T-helper 17 cell (primary cell): ENCODE results near the gene NRXN2. TPM values are rescaled to one million over a fixed set of nuclear protein-coding genes. Genes with fewer than 3 reads are reported as not detected.

Experiments used
- ATAC-seq: fragments of 150-1000 bp; cut with Tn5 transposase; 2 replicates; pipeline ENCODE4 v1.10.0; 2021; ENCODE audit warnings: mild to moderate bottlenecking, moderate library complexity
- DNase-seq, 3 donors: peaks; one replicate each; pipeline versions ENCODE4 v3.0.0 to v3.0.0-alpha.2; 2020 to 2021
- H3K9me3 ChIP-seq: one replicate; pipeline ENCODE4 v1.7.0; 2013; ENCODE audit warnings: low read length, mild to moderate bottlenecking; ENCODE audit not compliant: control insufficient read depth, poor library complexity, severe bottlenecking
- H3K27ac Mint-ChIP-seq: one replicate; pipeline ENCODE4 v1.8.0; 2022; ENCODE audit warnings: mild to moderate bottlenecking, moderate library complexity, mixed read lengths
- H3K27me3 Mint-ChIP-seq: one replicate; pipeline ENCODE4 v1.8.0; 2022; ENCODE audit warnings: mixed read lengths
- H3K36me3 Mint-ChIP-seq: one replicate; pipeline ENCODE4 v1.8.0; 2022; ENCODE audit warnings: low read depth, mixed read lengths
- H3K4me1 Mint-ChIP-seq: one replicate; pipeline ENCODE4 v1.8.0; 2022; ENCODE audit warnings: mild to moderate bottlenecking, mixed read lengths
- H3K4me3 Mint-ChIP-seq: one replicate; pipeline ENCODE4 v1.8.0; 2022; ENCODE audit warnings: mild to moderate bottlenecking, moderate library complexity, mixed read lengths
- total RNA-seq, 4 donors: library from RNA in 2 of 4; stranded (reverse) in 2 of 4; gene quantifications; one replicate each; pipeline ENCODE4 v1.2.3 and lab custom pipeline; 2022 to 2026

The NRXN2 gene
- total RNA-seq, 2 donors from 2014 or later: 0.21 to 0.32 TPM

DNA sequence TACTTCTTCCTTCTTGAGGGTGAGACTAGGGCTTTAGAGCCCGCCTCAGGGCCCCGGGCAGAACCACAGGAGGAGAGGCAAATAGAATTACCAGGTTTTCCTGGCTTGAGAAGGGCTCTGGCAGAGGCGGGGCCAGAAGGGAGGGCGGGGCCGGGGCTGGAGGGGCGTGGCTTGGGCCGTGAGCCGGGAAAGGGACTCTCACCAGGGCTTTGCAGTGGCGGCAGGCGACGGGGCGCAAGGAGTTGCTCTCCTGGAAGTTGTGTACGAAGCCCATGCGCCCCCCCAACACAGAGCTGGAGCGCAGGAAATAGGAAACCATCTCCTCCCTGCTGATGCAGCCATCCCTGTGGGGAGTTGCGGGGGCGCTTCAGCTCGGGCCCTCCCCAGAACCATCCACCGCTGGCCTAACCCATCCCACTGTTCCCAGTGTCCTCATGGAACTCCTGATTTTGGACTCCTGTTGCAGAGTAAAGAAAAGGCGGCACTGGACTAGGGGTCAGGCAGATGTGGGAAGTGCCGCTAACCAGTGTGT, 6.9 kb upstream of the NRXN2 start:
- no peak for ATAC-seq
- Mint-ChIP-seq H3K27me3 (no peaks in the 10 kb centered on the region), H3K36me3 (peaks cover 5% of the 10 kb centered on the region), H3K4me3 (no peak overlapping the region), H3K27ac (no peak overlapping the region), H3K4me1 (peaks cover 14% of the 10 kb centered on the region)
- DNase-seq: no peak
- no peaks in the 10 kb centered on the region for H3K9me3 ChIP-seq

- ATAC-seq: no peak
- Mint-ChIP-seq H3K36me3 (peaks cover 5% of the 10 kb centered on the region), H3K4me1 (peaks cover 20% of the 10 kb centered on the region), H3K27me3 (no peaks in the 10 kb centered on the region), H3K27ac (no peak overlapping the region), H3K4me3 (no peak overlapping the region)
- DNase-seq: no peak
- no peaks in the 10 kb centered on the region for H3K9me3 ChIP-seq
Observed at GRCh38 chr11:64728757-64729365, 5.9 kb upstream of the NRXN2 start.

DNA sequence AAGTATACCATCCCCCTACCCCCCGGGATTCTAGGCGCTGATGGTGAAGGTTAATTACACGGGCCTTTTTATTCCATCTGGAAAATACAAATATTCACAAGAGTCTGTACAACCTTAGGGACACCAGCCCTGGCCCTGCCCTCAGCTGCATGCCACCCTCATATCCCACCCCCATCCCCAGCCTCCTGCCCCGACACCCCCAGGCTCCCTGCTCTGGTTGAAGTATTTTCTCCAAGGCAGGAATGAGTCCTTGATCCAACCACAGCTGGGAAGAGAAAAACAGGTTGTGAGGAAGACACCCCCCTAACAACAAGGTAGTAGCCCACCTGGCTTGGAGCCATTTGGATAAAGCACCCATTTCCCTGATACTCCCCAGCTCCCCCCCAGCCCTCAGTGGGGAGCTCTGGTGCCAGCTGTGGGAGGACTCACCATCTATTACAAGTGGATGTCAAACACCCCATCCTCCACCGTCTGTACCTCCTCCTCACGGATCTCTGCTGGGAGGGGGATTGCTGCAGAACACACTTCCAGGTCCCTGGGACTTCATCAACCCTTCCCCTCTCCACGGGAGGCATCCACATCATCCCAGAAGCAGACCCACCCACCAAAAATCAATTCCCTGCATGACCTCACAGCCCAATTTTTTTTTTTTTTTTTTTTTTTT, 4.0 kb upstream of the NRXN2 start:
- no peaks in the 10 kb centered on the region for H3K9me3 ChIP-seq
- H3K27ac Mint-ChIP-seq: peak overlapping the region; percentile 32
- H3K27me3 Mint-ChIP-seq: peaks cover 4% of the 10 kb centered on the region
- H3K36me3 Mint-ChIP-seq: peaks cover 7% of the 10 kb centered on the region
- H3K4me1 Mint-ChIP-seq: peaks cover 24% of the 10 kb centered on the region
- DNase-seq (no peak), ATAC-seq (no peak)
- H3K4me3 Mint-ChIP-seq: no peak overlapping the region

GRCh38 chr11:64726211-64726641, 3.2 kb upstream of the NRXN2 start:
- Mint-ChIP-seq H3K27ac (no peak overlapping the region), H3K4me1 (peaks cover 22% of the 10 kb centered on the region), H3K27me3 (peaks cover 10% of the 10 kb centered on the region), H3K4me3 (no peak overlapping the region), H3K36me3 (peaks cover 5% of the 10 kb centered on the region)
- no peak for ATAC-seq
- no peaks in the 10 kb centered on the region for H3K9me3 ChIP-seq
- DNase-seq: no peak

DNA sequence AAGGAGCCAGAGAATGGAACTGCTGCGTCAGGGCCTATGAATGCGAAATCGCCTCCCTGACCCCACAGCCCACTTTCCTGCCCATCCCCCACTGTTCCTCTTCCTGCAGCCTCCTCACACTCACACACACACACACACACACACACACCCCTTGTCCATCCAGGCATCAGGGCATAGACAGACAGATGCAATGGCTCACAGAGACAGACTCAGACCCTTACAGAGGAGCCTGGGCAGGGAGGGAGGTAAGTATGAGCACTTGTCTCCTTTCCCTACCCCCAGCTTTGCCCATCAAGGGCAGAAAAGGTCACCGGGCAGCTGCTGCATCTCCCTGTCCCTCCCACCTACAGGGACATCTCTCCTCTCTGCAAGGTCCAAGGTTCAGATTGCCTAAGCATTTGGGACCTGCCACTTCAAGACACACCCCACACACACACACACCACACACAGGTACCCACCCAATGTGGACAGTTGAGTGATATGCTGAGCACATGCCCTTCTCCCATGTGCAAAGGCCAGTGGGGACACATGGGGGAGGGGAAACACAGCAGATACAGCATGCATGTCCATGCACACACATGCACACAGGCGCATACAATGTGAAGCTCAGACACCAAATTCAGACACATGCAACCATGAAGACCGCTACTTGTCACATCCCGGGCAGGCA, 2.0 kb upstream of the NRXN2 start:
- peaks cover 24% of the 10 kb centered on the region for H3K4me1 Mint-ChIP-seq
- DNase-seq (no peak), ATAC-seq (no peak)
- H3K27me3 Mint-ChIP-seq: peaks cover 23% of the 10 kb centered on the region
- H3K27ac Mint-ChIP-seq: peak overlapping the region; percentile 41
- H3K9me3 ChIP-seq: no peaks in the 10 kb centered on the region
- H3K36me3 Mint-ChIP-seq: peaks cover 5% of the 10 kb centered on the region
- no peak overlapping the region for H3K4me3 Mint-ChIP-seq

GRCh38 chr11:64723907-64724862, 1.2 kb upstream of the NRXN2 start:
- no peaks in the 10 kb centered on the region for H3K9me3 ChIP-seq
- DNase-seq (no peak), ATAC-seq (no peak)
- Mint-ChIP-seq H3K27ac (no peak overlapping the region), H3K4me1 (peaks cover 22% of the 10 kb centered on the region), H3K4me3 (peak overlapping the region; percentile 68), H3K36me3 (peaks cover 5% of the 10 kb centered on the region), H3K27me3 (peaks cover 25% of the 10 kb centered on the region)

GRCh38 chr11:64722141-64723065, 594 bp downstream of the NRXN2 start:
- H3K27me3 Mint-ChIP-seq: peaks cover 36% of the 10 kb centered on the region
- ATAC-seq (no peak), DNase-seq (no peak)
- H3K4me1 Mint-ChIP-seq: peaks cover 22% of the 10 kb centered on the region
- no peaks in the 10 kb centered on the region for H3K9me3 ChIP-seq
- H3K4me3 Mint-ChIP-seq: peak overlapping the region; percentile 70
- H3K36me3 Mint-ChIP-seq: peaks cover 2% of the 10 kb centered on the region
- no peak overlapping the region for H3K27ac Mint-ChIP-seq

GRCh38 chr11:64721359-64721699, 1.7 kb downstream of the NRXN2 start:
- Mint-ChIP-seq H3K27ac (no peak overlapping the region), H3K36me3 (peaks cover 4% of the 10 kb centered on the region), H3K4me1 (peaks cover 20% of the 10 kb centered on the region), H3K27me3 (peaks cover 47% of the 10 kb centered on the region), H3K4me3 (no peak overlapping the region)
- H3K9me3 ChIP-seq: no peaks in the 10 kb centered on the region
- DNase-seq: no peak
- no peak for ATAC-seq

GRCh38 chr11:64720640-64721358, 2.2 kb downstream of the NRXN2 start:
- peaks cover 20% of the 10 kb centered on the region for H3K4me1 Mint-ChIP-seq
- DNase-seq: no peak
- H3K9me3 ChIP-seq: no peaks in the 10 kb centered on the region
- H3K4me3 Mint-ChIP-seq: no peak overlapping the region
- peaks cover 52% of the 10 kb centered on the region for H3K27me3 Mint-ChIP-seq
- no peak for ATAC-seq
- peaks cover 4% of the 10 kb centered on the region for H3K36me3 Mint-ChIP-seq
- H3K27ac Mint-ChIP-seq: no peak overlapping the region

DNA sequence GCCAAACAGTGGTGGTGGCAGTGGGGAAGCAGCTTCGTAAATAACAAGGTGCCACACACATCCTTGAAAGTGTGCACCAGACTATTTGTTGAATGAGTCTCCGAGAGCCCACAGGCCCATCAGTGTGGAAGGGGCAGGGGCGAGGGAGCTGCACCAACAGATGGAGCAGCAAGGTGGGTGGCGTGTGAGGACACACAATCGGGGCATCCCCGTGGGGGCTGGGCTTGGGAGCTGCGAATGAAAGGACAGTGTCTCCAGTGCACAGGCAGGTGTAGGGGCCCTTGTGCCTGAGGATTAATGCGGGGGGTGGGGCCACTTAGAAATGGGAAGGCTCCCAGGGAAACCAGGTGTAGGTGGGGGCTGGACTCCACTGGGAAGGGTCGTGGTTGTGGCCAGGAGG, 2.8 kb downstream of the NRXN2 start:
- Mint-ChIP-seq H3K4me3 (peak overlapping the region; percentile 47), H3K36me3 (peaks cover 4% of the 10 kb centered on the region), H3K4me1 (peaks cover 15% of the 10 kb centered on the region), H3K27ac (no peak overlapping the region), H3K27me3 (peaks cover 59% of the 10 kb centered on the region)
- ATAC-seq: no peak
- H3K9me3 ChIP-seq: no peaks in the 10 kb centered on the region
- DNase-seq: no peak

GRCh38 chr11:64719406-64719805, 3.6 kb downstream of the NRXN2 start:
- H3K9me3 ChIP-seq: no peaks in the 10 kb centered on the region
- H3K4me1 Mint-ChIP-seq: peaks cover 14% of the 10 kb centered on the region
- no peak for DNase-seq
- no peak overlapping the region for H3K27ac Mint-ChIP-seq
- no peak overlapping the region for H3K4me3 Mint-ChIP-seq
- peaks cover 4% of the 10 kb centered on the region for H3K36me3 Mint-ChIP-seq
- H3K27me3 Mint-ChIP-seq: peaks cover 66% of the 10 kb centered on the region
- no peak for ATAC-seq

GRCh38 chr11:64718780-64719124, 4.2 kb downstream of the NRXN2 start:
- Mint-ChIP-seq H3K27ac (no peak overlapping the region), H3K4me1 (peaks cover 14% of the 10 kb centered on the region), H3K4me3 (no peak overlapping the region), H3K27me3 (peaks cover 73% of the 10 kb centered on the region), H3K36me3 (peaks cover 4% of the 10 kb centered on the region)
- no peak for ATAC-seq
- DNase-seq: no peak
- H3K9me3 ChIP-seq: no peaks in the 10 kb centered on the region
